DOHH2 (cell line): ENCODE data around the gene ANXA2.

Experiments
- CTCF ChIP-seq: fragments of 200-600 bp; sonication (generic); IDR thresholded peaks from one replicate; pipeline ENCODE4 v1.5.1; 2014; ENCODE audit warnings: antibody characterized with exemption, mild to moderate bottlenecking, low read depth, low read length; ENCODE audit not compliant: poor library complexity, severe bottlenecking
- EZH2phosphoT487 ChIP-seq: fragments of 200-600 bp; sonication (generic); IDR thresholded peaks from 2 replicates; pipeline ENCODE4 v1.6.1; 2017; ENCODE audit warnings: borderline replicate concordance, mild to moderate bottlenecking, antibody characterized with exemption, low read length, moderate library complexity, mixed read lengths

- TF ChIP-seq CTCF = no peak
- no peak for TF ChIP-seq EZH2phosphoT487
These were observed 10.5 kb downstream of the ANXA2 start for GRCh38 chr15:60387321-60387720.
